C4-2B (cell line): Measurements from ENCODE around the gene PPP1CA.

Source experiments
- H3K27ac ChIP-seq: fragments of 450-650 bp; 2 replicates; pipeline ENCODE4 v1.5.1; 2017
- CTCF ChIP-seq: fragments of 450-650 bp; conservative IDR thresholded peaks from 2 replicates; pipeline ENCODE4 v1.5.1; 2017; ENCODE audit warnings: mild to moderate bottlenecking
- ZFX ChIP-seq: fragments of 450-650 bp; IDR thresholded peaks from 2 replicates; pipeline ENCODE4 v1.6.1; 2017

Gene PPP1CA

DNA sequence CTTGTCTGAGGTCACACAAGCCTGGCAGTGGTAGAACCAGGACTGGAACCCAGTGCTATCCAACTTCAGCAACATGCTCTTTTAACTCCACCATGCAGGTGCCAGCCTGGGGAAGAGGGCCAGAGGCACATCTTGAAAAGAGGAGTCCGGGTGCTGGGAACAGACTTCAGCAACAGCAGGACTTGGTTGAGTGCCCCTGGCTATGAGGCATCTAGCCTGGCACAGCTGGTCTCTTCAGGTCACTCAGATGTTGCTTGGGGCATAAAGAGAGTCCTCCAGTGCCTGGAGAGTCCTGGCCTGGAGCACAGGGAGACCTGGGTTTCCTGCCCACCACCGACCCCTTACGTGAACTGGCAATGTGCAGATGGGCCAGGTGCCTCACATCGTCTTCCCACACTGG lies 23.1 kb downstream of the PPP1CA start:
- H3K27ac ChIP-seq, result no peak overlapping the region
- TF ChIP-seq CTCF, result no peak
- no peak for TF ChIP-seq ZFX

DNA sequence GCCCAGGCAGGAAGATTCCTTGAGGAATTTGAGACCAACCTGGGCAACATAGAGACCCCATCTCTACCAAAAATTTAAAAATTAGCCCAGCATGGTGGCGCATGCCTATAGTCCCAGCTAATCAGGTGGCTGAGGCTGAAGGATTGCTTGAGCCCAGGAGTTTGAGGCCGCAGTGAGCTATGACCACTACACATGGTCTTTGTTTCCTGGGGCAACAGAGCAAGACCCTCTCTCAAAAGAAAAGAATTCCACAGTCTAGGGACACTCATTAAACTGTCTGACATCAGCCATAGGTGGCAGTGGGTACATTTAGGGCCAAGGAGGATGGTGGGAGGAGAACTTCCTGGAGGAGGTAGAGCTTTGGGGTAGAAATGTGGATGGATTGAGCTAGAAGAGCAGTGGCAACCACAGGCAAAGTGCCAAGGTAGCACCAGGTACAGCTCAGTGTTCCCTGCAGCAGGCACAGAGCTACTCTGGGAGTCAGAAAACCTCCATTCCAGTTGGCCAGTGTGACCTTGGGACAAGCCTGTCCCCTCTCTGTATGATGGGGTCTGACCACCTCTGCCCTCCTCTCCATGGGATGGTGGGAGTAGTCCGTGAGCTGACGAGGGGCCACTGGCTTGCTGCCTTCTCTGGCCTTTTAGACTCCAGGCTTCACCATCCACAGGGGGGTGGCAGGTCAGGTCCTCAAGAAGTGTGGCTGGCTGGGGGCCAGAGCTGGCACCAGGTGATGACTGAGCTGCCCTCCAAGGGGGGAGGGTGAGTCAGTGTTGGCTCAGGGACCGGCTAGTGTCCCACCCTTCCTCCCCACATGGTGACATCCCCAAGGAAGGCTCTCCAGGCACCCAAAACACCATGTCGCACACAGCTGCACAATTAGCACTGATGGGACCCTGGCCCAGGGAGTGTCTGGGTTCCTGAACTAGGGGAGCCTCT lies 24.5 kb downstream of the PPP1CA start:
- H3K27ac ChIP-seq, result no peak overlapping the region
- TF ChIP-seq ZFX (no peak), CTCF (no peak)

GRCh38 chr11:67376063-67376820 lies 25.4 kb downstream of the PPP1CA start:
- no peak overlapping the region for H3K27ac ChIP-seq

DNA sequence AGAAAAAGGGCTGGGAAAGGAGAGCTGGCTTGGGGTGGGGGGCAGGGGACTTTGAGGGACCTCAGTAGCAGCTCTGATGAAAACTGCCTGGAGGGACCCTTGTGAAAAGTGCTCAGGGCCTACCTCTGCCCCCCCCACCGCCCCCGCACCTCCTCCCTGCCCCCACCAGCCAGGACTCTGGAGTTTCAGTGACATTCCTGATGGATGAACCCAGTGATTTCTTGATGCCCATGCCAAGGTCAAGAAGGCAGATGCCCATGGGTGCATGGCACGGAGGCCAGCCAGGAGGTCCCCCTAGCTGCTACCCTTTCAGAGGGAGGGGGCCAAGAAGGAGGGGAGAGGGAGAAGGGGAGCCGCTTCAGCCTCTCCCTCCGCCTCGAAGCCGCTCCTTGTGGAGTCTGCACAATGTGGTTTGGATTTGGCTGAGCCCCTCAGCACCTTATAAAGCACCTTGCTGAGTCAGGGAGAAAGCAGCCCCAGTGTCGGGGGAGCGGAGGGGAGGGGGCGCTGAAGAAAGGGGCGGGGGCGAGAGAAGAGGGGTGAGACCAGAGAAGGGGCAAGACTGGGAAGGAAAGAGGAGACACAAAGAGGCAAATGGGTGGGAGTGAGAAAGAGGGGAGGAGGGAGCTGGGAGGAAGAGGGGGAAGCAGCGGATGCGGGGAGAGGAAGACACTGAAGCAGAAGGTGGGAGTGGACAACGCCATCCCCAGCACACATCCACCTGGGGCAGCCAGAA lies 26.2 kb downstream of the PPP1CA start:
- no peak overlapping the region for H3K27ac ChIP-seq

More at GRCh38 chr11:67376063-67376820, 25.4 kb downstream of the PPP1CA start:
- TF ChIP-seq ZFX, result no peak
- no peak for TF ChIP-seq CTCF

DNA sequence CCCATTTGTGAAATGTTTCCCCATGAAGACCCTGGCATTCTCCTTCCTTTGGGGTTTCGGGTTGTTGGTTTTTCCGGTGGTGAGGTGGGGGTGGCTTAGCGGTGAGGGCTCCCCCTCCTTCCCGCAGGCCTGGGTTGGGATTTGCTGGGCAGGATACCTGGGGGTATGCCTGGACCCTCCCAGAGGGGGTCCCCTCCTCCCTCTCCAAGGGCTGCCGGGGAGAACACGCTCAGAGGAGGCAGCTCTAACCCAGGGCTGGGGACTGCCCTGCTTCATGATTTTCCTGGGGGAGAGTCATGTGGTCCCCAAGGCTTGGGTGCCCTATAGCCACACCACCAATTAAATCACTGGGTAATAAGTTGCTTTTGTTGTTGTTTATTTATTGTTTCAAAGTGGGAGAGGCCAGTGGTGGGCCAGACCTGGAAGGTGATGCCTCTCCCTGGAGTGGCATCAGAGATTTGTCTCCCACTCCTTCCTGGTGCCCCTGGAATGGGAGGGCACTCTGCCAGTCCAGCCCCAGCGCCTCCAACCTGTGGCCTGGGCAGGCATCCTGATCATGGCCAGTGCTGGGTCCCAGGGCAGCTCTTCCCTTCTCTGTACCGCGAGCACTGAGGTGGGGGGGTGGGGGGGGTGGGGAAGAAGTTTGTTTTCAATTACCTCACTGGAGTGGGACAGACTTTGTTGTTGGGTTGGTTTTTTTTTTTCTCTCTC lies 26.9 kb downstream of the PPP1CA start:
- TF ChIP-seq ZFX, result no peak
- no peak for TF ChIP-seq CTCF
- no peak overlapping the region for H3K27ac ChIP-seq

More for the DNA sequence above, 26.2 kb downstream of the PPP1CA start:
- TF ChIP-seq ZFX (no peak), CTCF (no peak)

DNA sequence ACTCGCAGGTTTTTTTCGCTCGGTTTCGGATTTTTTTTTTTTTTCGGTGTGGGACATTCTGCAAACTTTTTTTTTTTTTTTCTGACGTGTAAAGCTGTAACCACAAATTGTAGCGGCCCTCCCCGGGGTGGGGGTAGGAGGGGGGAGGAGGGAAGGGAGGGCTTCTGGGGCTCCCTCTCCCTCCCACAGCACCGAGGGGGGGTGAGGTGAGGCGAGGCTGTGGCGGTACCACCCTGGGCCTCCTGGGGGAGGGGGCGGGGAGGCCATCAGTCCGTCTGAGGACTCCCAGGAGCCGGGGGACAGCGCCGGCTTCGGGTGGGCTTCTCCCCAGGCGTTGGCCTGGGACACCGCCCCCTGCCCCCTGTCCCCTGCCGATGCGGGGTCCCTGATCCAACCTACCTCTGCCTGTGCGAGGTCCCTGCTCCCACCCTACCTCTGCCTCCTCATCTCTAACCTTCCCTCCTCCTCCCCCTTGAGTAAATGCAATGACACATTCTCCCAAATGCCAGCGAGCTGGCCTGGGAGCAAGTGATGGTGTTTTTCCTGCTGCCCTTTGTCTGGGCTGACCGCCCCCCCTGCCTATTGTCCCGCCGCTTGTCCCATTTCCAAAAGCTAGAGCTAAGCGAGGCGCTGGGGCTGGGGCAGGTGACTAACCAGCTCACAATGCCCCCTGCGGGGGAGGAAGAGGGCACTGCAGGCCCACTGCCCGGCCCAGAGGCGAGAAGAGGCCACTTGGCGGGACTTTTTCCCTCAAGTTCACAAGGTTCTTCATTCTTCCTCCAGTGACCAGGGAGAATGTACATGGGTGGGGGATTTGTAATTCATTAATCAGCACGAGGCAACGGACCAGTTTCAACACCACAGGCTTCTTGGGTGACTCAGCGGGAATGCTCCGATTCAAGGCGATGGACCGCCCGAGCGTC lies 27.7 kb downstream of the PPP1CA start:
- TF ChIP-seq ZFX (no peak), CTCF (no peak; the same call in 1 of the 2 replicates)
- H3K27ac ChIP-seq, result peak overlapping the region; percentile 62
